ENCODE data around the gene NR6A1.

NR6A1 gene

DNA sequence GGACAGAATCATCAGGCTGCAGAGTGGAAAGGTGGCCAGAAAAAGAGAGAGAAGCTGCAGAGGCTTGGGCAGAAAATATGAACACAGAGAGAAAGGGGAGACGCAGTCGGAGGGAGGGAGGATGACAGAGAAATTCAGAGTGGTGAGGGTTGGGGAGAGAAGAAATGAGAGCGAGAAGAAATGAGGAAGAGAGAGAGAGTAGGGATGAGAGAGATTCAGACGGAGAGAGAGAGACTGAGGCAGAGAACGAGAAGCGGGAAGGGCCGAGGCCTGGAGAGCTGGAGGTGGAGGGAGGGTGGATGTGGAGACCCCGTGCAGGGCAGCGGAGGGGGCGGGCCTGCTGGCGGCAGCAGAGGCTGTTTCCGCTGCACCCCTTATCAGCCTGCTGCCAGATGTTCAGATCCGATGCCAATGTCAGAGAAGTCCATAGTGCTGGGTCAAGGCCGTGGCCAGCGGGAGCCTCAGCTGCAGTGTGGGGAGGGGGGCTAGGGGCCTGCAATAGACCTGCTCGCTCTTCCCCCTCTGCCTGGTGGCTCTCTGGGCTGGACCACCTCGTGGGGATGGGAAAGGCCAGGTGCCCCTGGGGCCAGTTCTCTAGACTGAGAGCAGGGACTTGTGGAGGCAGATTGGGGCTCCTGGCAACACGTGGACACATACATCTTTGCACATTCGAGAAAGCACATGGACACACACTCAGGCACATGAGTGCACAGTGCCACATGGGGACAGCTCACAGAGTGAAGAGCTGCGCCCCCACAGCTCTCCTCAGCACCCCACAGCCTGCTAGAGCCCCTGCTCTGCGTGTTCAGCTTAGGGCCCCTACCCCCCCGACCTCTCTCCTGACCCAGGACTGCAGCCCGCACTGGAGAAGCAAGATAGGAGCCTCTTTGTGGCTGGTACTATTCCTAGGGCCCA lies 259.0 kb downstream of the NR6A1 start:
- in situ Hi-C loops (cut with MboI; ENCODE audit: low sequenced_read_pairs) = no loop called here

DNA sequence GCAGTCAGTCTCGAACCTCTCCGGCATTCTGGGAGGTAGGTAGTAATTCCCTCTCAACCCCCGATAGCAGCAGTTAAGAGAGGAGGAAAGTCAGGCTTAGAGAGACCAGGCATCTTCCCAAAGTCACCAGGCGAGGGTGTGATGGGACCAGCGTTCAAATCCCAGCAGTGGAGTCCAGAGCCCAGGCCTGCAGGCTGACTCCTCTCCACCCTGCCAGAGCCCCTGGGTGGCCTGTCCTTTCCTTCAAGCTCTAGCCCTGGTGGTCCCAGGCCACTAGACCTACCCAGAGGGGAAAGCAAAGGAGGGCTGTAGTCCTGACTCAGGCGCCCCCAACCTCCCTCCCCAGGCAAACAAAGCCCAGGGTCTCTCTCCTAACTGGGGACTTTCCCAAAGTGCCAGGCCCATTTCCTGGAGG lies 259.7 kb downstream of the NR6A1 start:
- in situ Hi-C loops (cut with MboI; ENCODE audit: low sequenced_read_pairs) = no loop called here

DNA sequence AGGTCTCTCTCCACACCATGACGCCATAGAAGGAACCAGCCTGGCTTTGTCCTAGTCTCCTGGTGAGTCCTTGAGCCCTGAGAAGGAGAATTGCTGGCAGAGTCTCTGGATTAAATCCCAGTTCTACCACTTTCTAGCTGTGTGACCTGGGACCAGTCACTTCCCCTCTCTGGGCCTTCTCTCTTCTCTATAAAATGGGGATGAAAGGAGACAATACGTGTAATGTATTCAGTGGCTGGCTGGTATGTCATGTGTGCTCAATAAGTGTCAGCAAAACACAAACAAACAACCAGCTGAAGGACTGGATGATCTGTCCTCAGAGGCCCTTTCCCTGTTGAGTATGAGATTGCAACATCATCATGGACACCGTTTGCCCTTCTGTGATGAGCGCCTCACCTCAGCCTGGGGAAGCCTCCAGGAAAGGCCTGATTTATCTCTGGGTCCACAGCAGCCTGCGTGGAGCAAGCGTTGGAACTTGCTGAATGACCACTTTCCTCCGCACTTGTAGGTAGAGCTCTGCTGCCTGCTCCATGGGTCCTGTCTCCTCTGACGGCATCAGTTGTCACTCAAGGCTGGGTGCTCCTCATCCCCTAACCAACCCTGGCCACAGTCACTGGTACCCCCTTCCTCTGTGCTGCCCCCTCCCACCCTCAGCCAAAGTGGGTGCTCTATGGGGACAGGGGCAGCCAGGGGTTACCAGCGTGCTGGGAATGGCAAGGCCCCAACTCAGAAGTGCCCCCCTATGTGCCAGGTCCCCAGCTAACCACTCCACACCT lies 260.3 kb downstream of the NR6A1 start:
- in situ Hi-C loops (cut with MboI; ENCODE audit: low sequenced_read_pairs) = no loop called here

GRCh38 chr9:124507880-124508423 lies 263.2 kb downstream of the NR6A1 start:
- in situ Hi-C loops (cut with MboI; ENCODE audit: low sequenced_read_pairs) = no loop called here

GRCh38 chr9:124506931-124507879 lies 263.9 kb downstream of the NR6A1 start, which contains the start of gene NR5A1:
NR5A1 (minus strand) TSS chr9:124507399; CDS start chr9:124503395, 4,004 bp downstream.
- in situ Hi-C loops (cut with MboI; ENCODE audit: low sequenced_read_pairs) = no loop called here

DNA sequence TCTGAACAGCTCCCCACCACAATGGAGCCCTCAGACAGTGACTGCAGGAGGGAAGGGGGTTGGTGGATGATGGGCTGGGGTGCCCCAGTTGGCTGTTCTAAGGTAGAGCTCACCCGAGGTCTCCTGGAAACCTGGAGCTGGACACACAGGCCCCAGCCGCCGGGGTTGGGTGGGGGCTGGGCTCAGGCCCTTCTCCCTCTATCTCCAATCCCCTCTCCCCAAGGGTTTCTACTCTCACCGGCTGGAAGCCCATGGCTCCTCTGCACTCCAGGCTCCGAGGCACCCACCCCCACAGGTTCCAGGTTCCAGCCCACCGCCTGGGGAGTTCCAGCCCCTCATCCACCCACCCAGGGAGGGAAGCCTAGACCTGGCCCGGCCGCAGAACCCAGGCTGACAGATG lies 264.7 kb downstream of the NR6A1 start:
- in situ Hi-C loops (cut with MboI; ENCODE audit: low sequenced_read_pairs) = no loop called here

GRCh38 chr9:124505901-124506346 lies 265.2 kb downstream of the NR6A1 start:
- in situ Hi-C loops (cut with MboI; ENCODE audit: low sequenced_read_pairs) = no loop called here

- in situ Hi-C loops (cut with MboI; ENCODE audit: low sequenced_read_pairs) = no loop called here
Observed at GRCh38 chr9:124505006-124505900, 265.9 kb downstream of the NR6A1 start.

DNA sequence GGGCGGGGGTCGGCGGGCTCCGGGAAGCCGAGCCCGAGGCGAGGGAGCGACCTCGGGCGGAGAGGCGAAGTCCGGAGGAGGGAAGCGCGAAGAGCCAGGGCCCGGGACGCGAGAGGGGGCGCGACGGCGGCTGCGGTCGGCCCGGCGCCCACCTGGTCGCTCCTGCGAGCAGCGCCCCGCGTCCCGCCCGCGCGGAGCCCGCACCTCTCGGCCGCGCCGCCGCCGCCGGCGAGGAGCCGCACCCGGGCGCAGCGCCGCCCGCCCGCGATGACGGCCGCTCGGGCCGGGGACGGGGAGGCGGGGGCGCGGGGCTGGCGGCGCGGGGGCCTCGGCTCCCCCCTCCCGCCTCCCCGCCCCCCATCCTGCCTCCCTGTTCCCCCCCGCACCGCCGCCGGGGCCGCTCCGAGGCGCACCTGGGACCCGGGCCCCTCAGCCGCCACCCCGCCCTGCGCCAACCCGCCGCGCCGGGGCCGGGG lies 266.5 kb downstream of the NR6A1 start:
- in situ Hi-C loops (cut with MboI; ENCODE audit: low sequenced_read_pairs) = no loop called here

DNA sequence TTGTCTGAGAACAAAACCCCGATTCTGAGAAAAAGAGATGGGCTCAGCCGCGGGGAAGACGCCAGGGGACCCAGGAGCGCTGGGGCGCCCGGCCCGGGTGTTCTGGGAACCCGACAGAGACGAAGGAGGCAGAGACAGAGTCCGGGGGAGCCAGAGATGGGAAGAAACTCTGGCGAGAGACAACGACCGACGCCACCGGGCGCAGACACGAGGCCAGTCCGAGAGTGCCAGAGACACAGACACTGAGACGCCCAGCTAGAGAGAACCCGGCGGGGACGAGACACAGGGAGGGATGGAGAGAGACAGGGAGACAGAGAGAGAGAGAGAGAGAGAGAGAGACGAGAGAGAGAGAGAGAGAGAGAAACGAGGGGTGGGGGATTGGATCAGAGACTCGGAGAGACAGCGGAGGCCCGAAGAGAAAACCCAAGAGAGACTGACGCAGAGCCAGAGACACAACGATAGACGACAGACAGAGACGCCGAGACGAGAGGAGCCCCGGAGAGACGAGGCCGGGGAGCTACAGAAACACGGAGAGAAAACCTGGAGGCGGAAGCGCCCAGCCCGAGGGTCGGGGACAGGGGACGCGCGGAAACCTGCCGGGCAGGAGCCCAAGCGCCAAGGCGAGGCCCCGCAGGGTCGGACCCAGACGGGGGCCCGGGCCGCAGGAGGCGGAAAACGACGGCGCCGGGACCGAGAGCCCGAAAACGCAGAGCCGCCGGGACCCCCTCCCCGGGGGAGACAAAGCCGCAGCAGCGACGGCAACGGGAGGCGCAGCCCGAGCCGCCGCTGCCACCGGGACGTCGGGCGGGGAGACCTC lies 267.2 kb downstream of the NR6A1 start:
- in situ Hi-C loops (cut with MboI; ENCODE audit: low sequenced_read_pairs) = no loop called here

GRCh38 chr9:124502711-124503702 lies 268.1 kb downstream of the NR6A1 start:
- in situ Hi-C loops (cut with MboI; ENCODE audit: low sequenced_read_pairs) = no loop called here

DNA sequence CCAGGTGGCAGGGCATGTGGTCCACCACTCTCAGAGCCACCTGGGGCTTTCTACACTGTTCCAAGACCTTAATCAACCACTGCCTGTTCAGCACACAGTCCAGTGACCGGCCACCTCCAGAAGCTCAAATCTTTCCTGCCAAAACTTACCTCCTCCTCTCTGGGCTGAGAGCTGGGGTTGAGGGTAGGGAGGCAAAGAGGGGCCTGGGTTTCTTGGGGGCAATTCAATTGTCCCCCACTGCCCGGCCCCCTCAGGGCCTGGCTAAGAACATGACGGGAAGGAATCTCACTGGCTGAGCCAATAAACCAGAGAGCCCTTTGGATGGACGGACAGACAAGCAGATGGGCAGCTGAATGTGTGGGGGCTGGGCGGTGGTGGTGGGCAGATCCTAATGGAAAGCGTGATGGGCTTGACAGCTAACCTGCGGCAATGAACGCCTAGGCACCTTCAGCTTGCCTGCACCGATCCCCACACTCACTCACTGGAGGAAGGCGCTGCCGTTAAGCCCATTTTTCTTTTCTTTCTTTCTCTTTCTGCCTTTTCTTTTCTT lies 269.3 kb downstream of the NR6A1 start:
- in situ Hi-C loops (cut with MboI; ENCODE audit: low sequenced_read_pairs) = no loop called here

- in situ Hi-C loops (cut with MboI; ENCODE audit: low sequenced_read_pairs) = no loop called here
Observed at GRCh38 chr9:124500796-124501611, 270.1 kb downstream of the NR6A1 start.

- in situ Hi-C loops (cut with MboI; ENCODE audit: low sequenced_read_pairs) = no loop called here
Observed at GRCh38 chr9:124500028-124500795, 270.9 kb downstream of the NR6A1 start.

GRCh38 chr9:124499216-124499615 lies 271.9 kb downstream of the NR6A1 start:
- in situ Hi-C loops (cut with MboI; ENCODE audit: low sequenced_read_pairs) = no loop called here

All from HL-60/S4 treated with retinoic acid at 250 ng/mL for 4 days and 3 days (cell line).